ENCODE data around the gene TUBGCP3.

The TUBGCP3 gene

DNA sequence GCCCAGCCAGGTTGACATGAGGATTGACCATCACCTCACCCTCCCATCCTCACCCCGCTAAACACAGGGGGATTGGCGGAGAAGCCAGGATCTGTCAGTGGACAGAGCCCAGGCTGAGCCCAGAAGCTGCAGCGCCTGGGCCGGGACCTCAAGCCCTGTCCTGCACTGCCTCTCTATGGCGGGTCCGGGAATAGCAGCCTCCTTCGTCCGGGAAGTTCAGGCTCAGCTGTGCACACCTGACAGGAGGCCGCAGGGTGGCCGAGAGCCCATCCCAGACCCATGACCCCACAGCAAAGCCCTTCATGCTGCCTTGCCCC, 144.0 kb downstream of the TUBGCP3 start:
- Histone ChIP-seq H3K4me3 (ENCODE audit: low read length) (no peak overlapping the region), H3K9ac (ENCODE audit: low read depth, low read length) (no peak overlapping the region), H3K36me3 (ENCODE audit: insufficient read depth, low read length) (no peaks in the 10 kb centered on the region), H3K4me1 (ENCODE audit: insufficient read depth, low read length) (peaks cover 3% of the 10 kb centered on the region; the same call in 1 of the 2 replicates), H3K27ac (ENCODE audit: low read depth, low read length) (no peak overlapping the region), H3K9me3 (ENCODE audit: insufficient read depth, low read depth, low read length) (peaks cover under 1% of the 10 kb centered on the region; the same call in 1 of the 2 replicates), H3K27me3 (ENCODE audit: insufficient read depth, low read length) (peaks cover 20% of the 10 kb centered on the region)
- 10% methylated on average over 10 of the region's 10 CpGs for whole genome bisulfite sequencing

DNA sequence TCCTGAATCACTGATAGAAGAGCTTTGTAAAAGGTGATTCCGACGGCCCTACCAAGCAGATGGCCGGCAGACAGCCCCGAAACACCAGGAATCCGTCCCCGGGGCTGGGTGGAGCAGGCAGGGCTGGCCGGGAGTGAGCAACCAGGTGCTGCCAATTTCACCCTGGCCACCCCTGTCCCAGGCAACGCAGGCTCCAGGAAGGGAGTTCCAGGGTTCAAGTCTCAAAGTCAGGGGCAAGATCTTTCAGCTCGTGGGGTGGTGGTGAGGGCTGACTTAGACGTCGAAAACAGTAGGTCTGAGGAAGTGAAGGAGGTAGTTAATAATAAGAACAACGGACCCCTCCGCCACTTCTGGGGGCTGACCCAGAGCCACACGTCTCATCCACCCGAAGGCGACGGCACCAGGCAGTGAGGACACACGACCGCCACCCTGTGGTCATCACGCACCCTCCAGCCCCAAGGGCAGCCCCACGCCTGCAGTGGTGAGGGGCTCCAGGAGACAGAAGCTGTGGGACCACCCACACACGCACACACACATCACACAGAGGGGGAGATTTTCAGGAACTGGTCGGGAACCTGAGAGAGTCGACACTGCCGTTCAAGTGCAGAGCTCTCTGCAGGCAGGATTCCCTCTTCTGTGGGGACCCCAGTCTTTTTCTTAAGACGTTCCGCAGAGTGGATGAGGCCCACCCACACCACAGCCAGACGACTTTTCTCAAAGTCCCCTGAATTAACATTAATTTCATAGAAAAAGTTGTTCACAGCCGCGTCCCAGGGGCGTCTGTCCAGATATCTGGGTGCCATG, 144.6 kb downstream of the TUBGCP3 start:
- no peak overlapping the region for H3K27ac ChIP-seq (ENCODE audit: low read depth, low read length)
- no peak overlapping the region for H3K9ac ChIP-seq (ENCODE audit: low read depth, low read length)
- peaks cover 3% of the 10 kb centered on the region; the same call in 1 of the 2 replicates for H3K4me1 ChIP-seq (ENCODE audit: insufficient read depth, low read length)
- H3K9me3 ChIP-seq (ENCODE audit: insufficient read depth, low read depth, low read length), result peaks cover 6% of the 10 kb centered on the region
- no peak overlapping the region for H3K4me3 ChIP-seq (ENCODE audit: low read length)
- H3K36me3 ChIP-seq (ENCODE audit: insufficient read depth, low read length), result no peaks in the 10 kb centered on the region
- WGBS, result 46% methylated on average over 31 of the region's 31 CpGs
- H3K27me3 ChIP-seq (ENCODE audit: insufficient read depth, low read length), result peaks cover 20% of the 10 kb centered on the region

DNA sequence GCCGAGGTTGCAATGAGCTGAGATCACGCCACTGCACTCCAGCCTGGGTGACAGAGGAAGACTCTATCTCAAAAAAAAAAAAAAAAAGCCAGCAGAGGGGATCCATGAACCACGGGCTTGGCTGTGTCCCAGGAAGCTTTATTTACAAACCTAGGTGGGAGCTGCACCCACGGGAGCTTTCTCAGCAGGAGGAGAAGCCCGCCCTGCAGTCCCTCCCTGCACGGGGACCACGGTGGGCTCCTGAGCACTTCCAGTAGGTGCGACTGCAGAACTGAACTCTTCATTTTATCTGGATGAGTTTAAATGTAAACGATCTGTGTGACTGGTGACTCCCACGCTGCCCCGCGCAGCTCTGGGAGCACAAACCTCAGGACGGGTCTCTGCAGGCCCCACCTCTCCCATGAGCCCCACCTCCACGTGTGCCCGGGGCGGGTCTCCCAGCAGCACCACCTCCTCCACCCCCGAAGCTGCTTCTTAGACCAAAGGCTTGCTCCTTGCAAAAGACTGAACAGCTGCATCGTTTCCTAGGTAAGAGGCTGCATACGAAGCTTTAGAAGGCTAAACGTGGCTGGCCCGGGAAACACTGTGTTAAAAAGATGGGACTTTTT, 145.4 kb downstream of the TUBGCP3 start:
- H3K27ac ChIP-seq (ENCODE audit: low read depth, low read length), result no peak overlapping the region
- 73% methylated on average over 21 of the region's 21 CpGs for WGBS
- H3K36me3 ChIP-seq (ENCODE audit: insufficient read depth, low read length), result no peaks in the 10 kb centered on the region
- no peak overlapping the region for H3K4me3 ChIP-seq (ENCODE audit: low read length)
- H3K9me3 ChIP-seq (ENCODE audit: insufficient read depth, low read depth, low read length), result peaks cover 13% of the 10 kb centered on the region
- H3K4me1 ChIP-seq (ENCODE audit: insufficient read depth, low read length), result peaks cover 3% of the 10 kb centered on the region; the same call in 1 of the 2 replicates
- H3K27me3 ChIP-seq (ENCODE audit: insufficient read depth, low read length), result peaks cover 20% of the 10 kb centered on the region
- H3K9ac ChIP-seq (ENCODE audit: low read depth, low read length), result no peak overlapping the region

DNA sequence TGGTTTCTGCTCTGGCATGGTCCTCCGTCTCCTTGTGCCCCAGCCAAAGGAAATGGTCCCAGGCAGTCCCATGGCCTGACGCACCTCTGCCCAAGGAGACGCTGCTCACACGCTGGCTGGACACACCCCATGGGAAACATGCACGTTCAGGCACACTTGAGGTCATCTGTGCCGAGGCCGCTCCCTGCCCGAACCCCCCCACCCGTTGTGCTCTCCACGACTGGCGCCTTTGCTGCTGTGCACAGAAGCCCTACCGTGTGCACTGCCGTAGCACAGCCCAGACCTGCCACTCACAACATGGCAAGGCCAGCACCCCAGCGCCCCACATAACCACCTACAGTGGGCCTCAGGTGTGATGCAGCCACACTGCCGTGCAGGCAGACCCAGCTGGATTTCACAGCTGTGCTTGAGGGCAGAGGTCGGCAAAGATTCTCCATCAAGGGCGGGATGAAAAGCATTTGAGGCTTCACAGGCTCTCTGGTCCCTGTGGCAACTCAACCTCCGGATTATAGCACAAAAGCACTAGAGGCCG, 146.1 kb downstream of the TUBGCP3 start:
- H3K9ac ChIP-seq (ENCODE audit: low read depth, low read length), result no peak overlapping the region
- peaks cover 3% of the 10 kb centered on the region; the same call in 1 of the 2 replicates for H3K4me1 ChIP-seq (ENCODE audit: insufficient read depth, low read length)
- peaks cover 16% of the 10 kb centered on the region for H3K9me3 ChIP-seq (ENCODE audit: insufficient read depth, low read depth, low read length)
- no peaks in the 10 kb centered on the region for H3K36me3 ChIP-seq (ENCODE audit: insufficient read depth, low read length)
- 91% methylated on average over 19 of the region's 19 CpGs for WGBS
- peaks cover 20% of the 10 kb centered on the region for H3K27me3 ChIP-seq (ENCODE audit: insufficient read depth, low read length)
- H3K27ac ChIP-seq (ENCODE audit: low read depth, low read length), result no peak overlapping the region
- no peak overlapping the region for H3K4me3 ChIP-seq (ENCODE audit: low read length)

DNA sequence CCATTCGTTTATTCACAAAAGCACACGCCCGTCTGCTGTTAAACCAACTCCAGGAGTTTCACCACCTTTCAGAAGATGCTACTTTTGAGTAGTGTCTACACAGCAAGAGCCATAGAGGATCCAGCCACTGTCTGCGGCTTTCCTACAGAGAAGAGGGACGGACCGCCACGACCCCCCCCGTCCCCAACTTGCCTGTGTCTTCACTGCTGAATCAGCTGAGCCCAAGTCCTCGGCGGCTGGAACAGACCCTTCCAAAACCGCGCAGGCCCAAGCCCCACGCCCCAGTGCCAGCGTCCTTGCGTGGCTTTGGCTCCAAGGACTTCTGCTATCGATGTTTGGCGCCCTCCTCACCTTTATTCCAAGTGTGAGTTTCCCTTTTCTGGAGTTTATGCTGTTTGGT, 146.7 kb downstream of the TUBGCP3 start:
- Histone ChIP-seq H3K36me3 (ENCODE audit: insufficient read depth, low read length) (no peaks in the 10 kb centered on the region), H3K9ac (ENCODE audit: low read depth, low read length) (no peak overlapping the region), H3K9me3 (ENCODE audit: insufficient read depth, low read depth, low read length) (peaks cover 16% of the 10 kb centered on the region), H3K27ac (ENCODE audit: low read depth, low read length) (no peak overlapping the region), H3K4me1 (ENCODE audit: insufficient read depth, low read length) (peaks cover 3% of the 10 kb centered on the region; the same call in 1 of the 2 replicates), H3K27me3 (ENCODE audit: insufficient read depth, low read length) (peaks cover 20% of the 10 kb centered on the region), H3K4me3 (ENCODE audit: low read length) (no peak overlapping the region)
- 92% methylated on average over 17 of the region's 17 CpGs for WGBS

DNA sequence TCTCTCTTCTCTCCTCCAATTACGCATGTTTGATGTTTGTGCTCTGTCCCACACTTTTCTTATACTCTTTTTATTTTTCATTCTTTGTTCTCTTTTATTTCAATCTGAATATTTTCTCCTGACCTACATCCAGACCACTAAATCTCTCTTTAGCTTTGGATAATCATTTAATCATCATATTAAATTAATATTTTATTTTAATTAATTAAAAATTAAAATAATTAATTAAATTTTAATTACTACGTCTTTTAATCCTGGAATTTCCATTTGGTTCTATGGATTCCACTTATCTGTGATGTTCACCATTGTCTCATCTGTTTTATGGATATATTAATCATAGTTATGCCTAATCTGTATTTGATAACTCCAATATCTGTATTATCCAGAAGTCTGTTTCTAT, 149.4 kb downstream of the TUBGCP3 start:
- H3K9ac ChIP-seq (ENCODE audit: low read depth, low read length), result no peak overlapping the region
- WGBS, result 93% methylated on average over 1 of the region's 2 CpGs
- no peak overlapping the region for H3K4me3 ChIP-seq (ENCODE audit: low read length)
- H3K27me3 ChIP-seq (ENCODE audit: insufficient read depth, low read length), result peaks cover 11% of the 10 kb centered on the region
- peaks cover 3% of the 10 kb centered on the region; the same call in 1 of the 2 replicates for H3K4me1 ChIP-seq (ENCODE audit: insufficient read depth, low read length)
- no peaks in the 10 kb centered on the region for H3K36me3 ChIP-seq (ENCODE audit: insufficient read depth, low read length)
- no peak overlapping the region for H3K27ac ChIP-seq (ENCODE audit: low read depth, low read length)
- peaks cover 19% of the 10 kb centered on the region for H3K9me3 ChIP-seq (ENCODE audit: insufficient read depth, low read depth, low read length)

DNA sequence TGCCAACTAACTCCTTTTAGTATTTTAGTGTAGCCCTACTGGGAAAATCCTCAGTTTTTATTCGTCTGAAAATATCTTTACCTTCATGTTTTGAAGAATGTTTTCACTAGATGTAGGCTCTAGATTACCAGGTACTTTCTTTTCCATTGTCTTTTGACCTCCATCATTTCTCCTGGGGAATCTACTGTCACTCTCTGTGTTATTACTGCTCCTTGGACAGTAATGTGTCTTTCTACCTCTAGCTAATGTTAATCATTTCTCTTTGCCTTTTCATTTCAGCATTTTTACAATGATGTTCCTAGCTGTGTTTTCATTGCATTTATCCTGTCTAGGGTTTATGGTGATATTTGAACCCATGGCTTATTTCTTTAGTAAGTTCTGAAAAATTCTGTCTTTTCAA, 149.9 kb downstream of the TUBGCP3 start:
- H3K27ac ChIP-seq (ENCODE audit: low read depth, low read length), result no peak overlapping the region
- H3K36me3 ChIP-seq (ENCODE audit: insufficient read depth, low read length), result no peaks in the 10 kb centered on the region
- no CpG with 5 or more reads among the region's 1 CpG for WGBS
- H3K9me3 ChIP-seq (ENCODE audit: insufficient read depth, low read depth, low read length), result peaks cover 19% of the 10 kb centered on the region
- H3K4me3 ChIP-seq (ENCODE audit: low read length), result no peak overlapping the region
- no peak overlapping the region for H3K9ac ChIP-seq (ENCODE audit: low read depth, low read length)
- peaks cover 1% of the 10 kb centered on the region; the same call in 1 of the 2 replicates for H3K4me1 ChIP-seq (ENCODE audit: insufficient read depth, low read length)
- peaks cover 7% of the 10 kb centered on the region for H3K27me3 ChIP-seq (ENCODE audit: insufficient read depth, low read length)

DNA sequence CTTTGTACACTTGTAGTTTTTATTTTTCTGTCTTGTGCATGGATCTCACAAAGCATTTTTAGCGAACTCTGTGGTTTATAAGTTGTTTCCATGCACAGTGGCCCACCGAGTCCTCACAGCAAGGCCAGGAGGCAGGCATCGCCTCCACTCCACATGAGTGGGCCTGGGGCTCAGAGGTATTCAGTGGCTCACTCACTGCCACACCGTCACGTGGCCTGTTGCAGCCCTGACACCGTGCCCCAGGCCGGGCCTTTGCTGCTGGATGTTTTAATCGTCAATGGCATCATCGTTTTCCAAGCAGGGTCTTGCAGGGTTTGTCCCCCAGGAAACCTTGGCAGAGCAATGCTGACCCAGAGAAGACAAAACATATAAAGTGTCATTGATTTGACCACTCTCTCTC, 152.0 kb downstream of the TUBGCP3 start:
- no peaks in the 10 kb centered on the region for H3K4me1 ChIP-seq (ENCODE audit: insufficient read depth, low read length)
- H3K27ac ChIP-seq (ENCODE audit: low read depth, low read length), result no peak overlapping the region
- H3K36me3 ChIP-seq (ENCODE audit: insufficient read depth, low read length), result no peaks in the 10 kb centered on the region
- peaks cover 23% of the 10 kb centered on the region for H3K9me3 ChIP-seq (ENCODE audit: insufficient read depth, low read depth, low read length)
- no peak overlapping the region for H3K9ac ChIP-seq (ENCODE audit: low read depth, low read length)
- H3K27me3 ChIP-seq (ENCODE audit: insufficient read depth, low read length), result no peaks in the 10 kb centered on the region
- H3K4me3 ChIP-seq (ENCODE audit: low read length), result no peak overlapping the region
- WGBS, result 92% methylated on average over 9 of the region's 9 CpGs
